Fibroblast of lung (primary cell): ENCODE data around the gene DLK2.

Source experiments
- EZH2 ChIP-seq: IDR thresholded peaks from 2 replicates; pipeline ENCODE4 v1.5.1; 2012; ENCODE audit warnings: low read length, control low read depth, mild to moderate bottlenecking; ENCODE audit errors: missing control alignments
- TF ChIP-seq, protein P1 (sequence below), 2 donors: IDR thresholded peaks in 1 of 2; conservative IDR thresholded peaks in 1 of 2; 1 replicate in 1 of 2; 2 replicates in 1 of 2; pipeline ENCODE4 v1.5.1; 2011 to 2012; ENCODE audit warnings: low read length in 2 of 2, control low read depth in 1 of 2, inconsistent platforms in 1 of 2, low read depth in 1 of 2, mild to moderate bottlenecking in 1 of 2

DNA sequence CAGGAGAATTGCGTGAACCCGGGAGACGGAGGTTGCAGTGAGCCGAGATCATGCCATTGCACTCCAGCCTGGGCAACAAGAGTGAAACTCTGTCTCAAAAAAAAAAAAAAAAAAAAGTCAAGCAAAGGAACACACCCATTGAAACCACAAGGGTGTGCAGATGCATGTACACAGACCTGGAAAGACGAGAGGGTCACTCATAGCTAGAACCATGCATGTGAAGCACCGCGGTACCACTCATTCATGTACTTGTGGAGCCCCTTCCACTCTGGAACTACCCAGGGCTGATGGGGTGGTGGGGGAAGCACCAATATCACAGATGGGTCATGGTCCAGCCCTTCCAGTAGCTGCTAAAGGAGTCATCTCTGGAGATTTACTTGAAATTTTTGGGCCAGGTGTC lies 14.6 kb upstream of the DLK2 start:
- TF ChIP-seq, protein P1, sequence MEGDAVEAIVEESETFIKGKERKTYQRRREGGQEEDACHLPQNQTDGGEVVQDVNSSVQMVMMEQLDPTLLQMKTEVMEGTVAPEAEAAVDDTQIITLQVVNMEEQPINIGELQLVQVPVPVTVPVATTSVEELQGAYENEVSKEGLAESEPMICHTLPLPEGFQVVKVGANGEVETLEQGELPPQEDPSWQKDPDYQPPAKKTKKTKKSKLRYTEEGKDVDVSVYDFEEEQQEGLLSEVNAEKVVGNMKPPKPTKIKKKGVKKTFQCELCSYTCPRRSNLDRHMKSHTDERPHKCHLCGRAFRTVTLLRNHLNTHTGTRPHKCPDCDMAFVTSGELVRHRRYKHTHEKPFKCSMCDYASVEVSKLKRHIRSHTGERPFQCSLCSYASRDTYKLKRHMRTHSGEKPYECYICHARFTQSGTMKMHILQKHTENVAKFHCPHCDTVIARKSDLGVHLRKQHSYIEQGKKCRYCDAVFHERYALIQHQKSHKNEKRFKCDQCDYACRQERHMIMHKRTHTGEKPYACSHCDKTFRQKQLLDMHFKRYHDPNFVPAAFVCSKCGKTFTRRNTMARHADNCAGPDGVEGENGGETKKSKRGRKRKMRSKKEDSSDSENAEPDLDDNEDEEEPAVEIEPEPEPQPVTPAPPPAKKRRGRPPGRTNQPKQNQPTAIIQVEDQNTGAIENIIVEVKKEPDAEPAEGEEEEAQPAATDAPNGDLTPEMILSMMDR (conservative IDR thresholded peaks at IDR 0.05 in 1 of 2, IDR thresholded peaks at IDR 0.05 in 1 of 2; ENCODE audit: low read depth in 1 of 2, low read length in 2 of 2): no peak
- TF ChIP-seq EZH2: no peak
